SK-N-SH (cell line): ENCODE measurements around the gene FBXO36. TPM values are rescaled to one million over a fixed set of nuclear protein-coding genes. Genes with fewer than 3 reads are reported as not detected.

Experiments used
- CTCF ChIA-PET: fragments of 300-600, 350-600 bp; formaldehyde crosslinking; extraction: SDS; loops from one replicate; lab custom pipeline; 2021; lab: Yijun Ruan, JAX
- POLR2A ChIA-PET: fragments of 350-600 bp; sonication (Branson Sonifier 250); formaldehyde crosslinking; extraction: SDS; loops from one replicate; lab custom pipeline; 2020; ENCODE audit warnings: antibody characterized with exemption, inconsistent platforms; lab: Yijun Ruan, JAX
- DNase-seq: peaks from one replicate; pipeline ENCODE4 v3.0.0; 2012
- H2AFZ ChIP-seq: fragments of 200-600 bp; sonication (generic); 2 replicates; pipeline ENCODE4 v1.8.1; 2016; ENCODE audit warnings: antibody characterized with exemption, mild to moderate bottlenecking, low read depth
- H3F3A ChIP-seq: fragments of 200-600 bp; sonication (generic); replicated peaks from 2 replicates; pipeline ENCODE3; 2016; ENCODE audit warnings: antibody characterized with exemption, mild to moderate bottlenecking; ENCODE audit not compliant: insufficient read depth
- H3K27ac ChIP-seq, 2 experiments: fragments of 200-500 bp in 1 of 2; fragments of 200-600 bp in 1 of 2; sonication (Bioruptor generic) in 1 of 2; sonication (generic), shearing (Covaris generic) in 1 of 2; 2 replicates each; pipeline versions ENCODE4 v1.5.1 to v1.6.1; 2014 to 2016; ENCODE audit warnings: low read depth in 2 of 2, inconsistent platforms in 1 of 2, low read length in 1 of 2, mild to moderate bottlenecking in 1 of 2, mixed read lengths in 1 of 2
- H3K27me3 ChIP-seq: fragments of 200-600 bp; sonication (generic), shearing (Covaris generic); 2 replicates; pipeline ENCODE4 v1.6.1; 2016; ENCODE audit warnings: mixed run types; ENCODE audit not compliant: insufficient read depth
- H3K36me3 ChIP-seq, 2 experiments: fragments of 200-500 bp in 1 of 2; fragments of 200-600 bp in 1 of 2; sonication (Bioruptor generic) in 1 of 2; sonication (generic) in 1 of 2; replicated peaks in 1 of 2; 2 replicates each; pipeline versions ENCODE3 to v1.5.1; 2014 to 2016; ENCODE audit warnings: low read length in 1 of 2, mild to moderate bottlenecking in 1 of 2; ENCODE audit not compliant: insufficient read depth in 2 of 2, control insufficient read depth in 1 of 2
- H3K4me1 ChIP-seq, 2 experiments: fragments of 200-500 bp in 1 of 2; fragments of 200-600 bp in 1 of 2; sonication (Bioruptor generic) in 1 of 2; sonication (generic), shearing (Covaris generic) in 1 of 2; 2 replicates each; pipeline versions ENCODE4 v1.5.1 to v1.6.1; 2014 to 2016; ENCODE audit warnings: low read depth in 1 of 2, low read length in 1 of 2, mixed run types in 1 of 2; ENCODE audit not compliant: insufficient read depth in 2 of 2, control insufficient read depth in 1 of 2
- H3K4me2 ChIP-seq: fragments of 200-600 bp; sonication (generic), shearing (Covaris generic); 2 replicates; pipeline ENCODE4 v1.6.1; 2017; ENCODE audit warnings: mixed run types
- H3K4me3 ChIP-seq, 2 experiments: fragments of 200-500 bp in 1 of 2; fragments of 200-600 bp in 1 of 2; sonication (Bioruptor generic) in 1 of 2; sonication (generic), shearing (Covaris generic) in 1 of 2; 2 replicates each; pipeline versions ENCODE4 v1.5.1 to v1.8.1; 2014 to 2016; ENCODE audit warnings: low read depth in 2 of 2, inconsistent platforms in 1 of 2, low read length in 1 of 2, mild to moderate bottlenecking in 1 of 2, mixed read lengths in 1 of 2, moderate library complexity in 1 of 2
- H3K79me2 ChIP-seq: fragments of 200-600 bp; sonication (generic); 2 replicates; pipeline ENCODE4 v1.8.1; 2017; ENCODE audit warnings: mild to moderate bottlenecking; ENCODE audit not compliant: insufficient read depth
- H3K9ac ChIP-seq: fragments of 200-600 bp; sonication (generic); 2 replicates; pipeline ENCODE4 v1.6.1; 2017; ENCODE audit warnings: mixed run types
- H3K9me2 ChIP-seq: fragments of 200-600 bp; sonication (generic); 2 replicates; pipeline ENCODE4 v1.6.1; 2017; ENCODE audit warnings: mixed run types
- H3K9me3 ChIP-seq: fragments of 200-600 bp; sonication (generic); 2 replicates; pipeline ENCODE4 v1.6.1; 2017; ENCODE audit warnings: mixed run types, mild to moderate bottlenecking, moderate library complexity
- H4K20me1 ChIP-seq: fragments of 200-600 bp; sonication (generic); 2 replicates; pipeline ENCODE4 v1.6.1; 2017; ENCODE audit warnings: mild to moderate bottlenecking, mixed run types; ENCODE audit not compliant: insufficient read depth
- CTCF ChIP-seq: fragments of 200-600 bp; sonication (generic); IDR thresholded peaks from 2 replicates; pipeline ENCODE4 v1.6.1; 2017; ENCODE audit warnings: antibody characterized with exemption, mild to moderate bottlenecking, moderate library complexity
- FOXJ3 ChIP-seq: sonication (generic); formaldehyde crosslinking; IDR thresholded peaks from 2 replicates; pipeline ENCODE4 v1.5.1; 2020; ENCODE audit warnings: mild to moderate bottlenecking, missing genetic modification reagents
- MEF2A ChIP-seq: IDR thresholded peaks from 2 replicates; pipeline ENCODE4 v1.4.0; 2012; ENCODE audit warnings: low read depth, borderline replicate concordance
- MXI1 ChIP-seq: IDR thresholded peaks from 2 replicates; pipeline ENCODE4 v1.6.1; 2012; ENCODE audit warnings: mild to moderate bottlenecking, low read depth, low read length, improper control_type of control experiment
- NRF1 ChIP-seq: IDR thresholded peaks from 2 replicates; pipeline ENCODE4 v1.6.1; 2012; ENCODE audit warnings: low read depth, mild to moderate bottlenecking, low read length
- RCOR1 ChIP-seq: fragments of 150-350 bp; IDR thresholded peaks from 2 replicates; pipeline ENCODE4 v1.6.1; 2017; ENCODE audit warnings: antibody characterized with exemption, low read length
- RFX5 ChIP-seq: IDR thresholded peaks from 2 replicates; pipeline ENCODE4 v1.6.1; 2012; ENCODE audit warnings: mild to moderate bottlenecking, improper control_type of control experiment, low read length
- SMC3 ChIP-seq: IDR thresholded peaks from 2 replicates; pipeline ENCODE4 v1.6.1; 2012; ENCODE audit warnings: low read depth, low read length, improper control_type of control experiment
- TAF1 ChIP-seq: IDR thresholded peaks from 2 replicates; pipeline ENCODE4 v1.6.1; 2012; ENCODE audit warnings: low read depth, mild to moderate bottlenecking, low read length, moderate library complexity, borderline replicate concordance
- USF2 ChIP-seq: fragments of 150-350 bp; IDR thresholded peaks from 2 replicates; pipeline ENCODE4 v1.6.1; 2017; ENCODE audit warnings: antibody characterized with exemption, low read length, low read depth, borderline replicate concordance
- YY1 ChIP-seq: IDR thresholded peaks from 2 replicates; pipeline ENCODE4 v1.4.0; 2012; ENCODE audit warnings: low read depth, mild to moderate bottlenecking
- WGBS: methylation state at CpG from one replicate; pipeline ENCODE4 v1.1.6; 2017; ENCODE audit warnings: low lambda C conversion rate; 5-methylcytosine and 5-hydroxymethylcytosine counted together
- polyA plus RNA-seq, 3 experiments: library from polyadenylated mRNA; depleted of rRNA; stranded (reverse); fragments of >200 nt; gene quantifications; 2 replicates each; pipeline ENCODE4 v1.2.3, GENCODE V29; 2012
- TF ChIP-seq, protein P1 (sequence below): IDR thresholded peaks from 2 replicates; pipeline ENCODE4 v1.4.0; 2012; ENCODE audit warnings: low read depth
- TF ChIP-seq, protein P2 (sequence below): IDR thresholded peaks from 2 replicates; pipeline ENCODE4 v1.4.0; 2012; ENCODE audit warnings: low read depth, borderline replicate concordance

FBXO36 gene
- polyA plus RNA-seq, 1 of the 3 experiments (the other 2 are of a cell fraction) = 3.9 TPM

DNA sequence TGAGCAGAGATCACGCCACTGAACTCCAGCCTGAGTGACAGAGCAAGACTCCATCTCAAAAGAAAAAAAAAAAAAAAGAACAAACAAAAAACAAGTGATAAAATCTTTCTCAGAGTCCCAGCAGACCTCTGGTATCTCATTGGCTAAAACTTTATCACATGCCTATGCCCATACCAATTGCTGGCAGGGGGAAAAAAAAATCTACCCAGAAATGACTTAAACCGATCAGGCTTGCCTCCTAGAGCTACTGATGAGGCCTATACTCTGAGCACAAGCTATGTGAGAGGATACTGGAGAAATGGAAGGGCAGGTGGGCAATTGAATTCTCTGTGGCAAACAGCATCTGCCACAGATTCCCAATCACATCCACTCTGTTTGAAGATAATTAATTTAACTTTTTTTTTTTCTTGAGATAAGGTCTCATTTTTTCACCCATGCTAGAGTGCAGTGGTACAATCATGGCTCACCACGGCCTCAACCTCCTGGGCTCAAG, 49.0 kb downstream of the FBXO36 start (continued):
- TF ChIP-seq MXI1 = no peak
- TF ChIP-seq NRF1 = no peak
- TF ChIP-seq RFX5 = no peak
- TF ChIP-seq SMC3 = no peak
- no peak for TF ChIP-seq FOXJ3 (CRISPR knock-in tag)
- TF ChIP-seq RCOR1 = no peak
- no peak for TF ChIP-seq YY1
- TF ChIP-seq MEF2A = no peak
- no peak for TF ChIP-seq USF2
- TF ChIP-seq CTCF = no peak
- TF ChIP-seq, protein P1, sequence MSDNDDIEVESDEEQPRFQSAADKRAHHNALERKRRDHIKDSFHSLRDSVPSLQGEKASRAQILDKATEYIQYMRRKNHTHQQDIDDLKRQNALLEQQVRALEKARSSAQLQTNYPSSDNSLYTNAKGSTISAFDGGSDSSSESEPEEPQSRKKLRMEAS = no peak
- no peak for TF ChIP-seq TAF1

DNA sequence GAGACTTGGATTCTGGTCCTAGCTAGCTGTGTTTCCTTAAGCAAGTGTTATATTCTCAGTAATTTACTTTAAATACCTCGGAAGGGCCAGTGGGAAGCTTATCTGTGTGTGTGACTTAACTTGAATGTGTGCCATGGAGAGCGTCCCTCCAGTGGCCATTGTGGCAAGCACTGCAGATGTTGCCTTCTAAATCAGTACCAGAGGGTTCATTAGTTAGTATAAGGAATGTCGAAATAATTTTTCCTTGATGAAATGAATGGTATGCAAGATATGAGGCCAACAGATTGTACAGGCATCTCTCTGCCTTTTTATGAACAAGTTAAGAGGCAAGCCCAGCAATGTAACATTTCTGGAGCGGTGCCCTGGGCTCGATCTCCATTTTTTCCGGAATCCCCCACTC, 52.0 kb downstream of the FBXO36 start:
- Histone ChIP-seq H3K9me2 (no peaks in the 10 kb centered on the region), H3K9ac (no peak overlapping the region), H3K79me2 (no peaks in the 10 kb centered on the region), H3K27ac (no peak overlapping the region; a peak in 1 of 4 replicates), H2AFZ (no peak overlapping the region), H3K4me2 (no peak overlapping the region), H3K4me3 (no peak overlapping the region), H4K20me1 (no peaks in the 10 kb centered on the region), H3K4me1 (peaks cover 0 to 5% of the 10 kb centered on the region in 2 experiments; a peak in 1 of 4 replicates), H3K36me3 (no peaks in the 10 kb centered on the region), H3K27me3 (no peaks in the 10 kb centered on the region), H3F3A (no peaks in the 10 kb centered on the region), H3K9me3 (no peaks in the 10 kb centered on the region)
- TF ChIP-seq, protein P2, sequence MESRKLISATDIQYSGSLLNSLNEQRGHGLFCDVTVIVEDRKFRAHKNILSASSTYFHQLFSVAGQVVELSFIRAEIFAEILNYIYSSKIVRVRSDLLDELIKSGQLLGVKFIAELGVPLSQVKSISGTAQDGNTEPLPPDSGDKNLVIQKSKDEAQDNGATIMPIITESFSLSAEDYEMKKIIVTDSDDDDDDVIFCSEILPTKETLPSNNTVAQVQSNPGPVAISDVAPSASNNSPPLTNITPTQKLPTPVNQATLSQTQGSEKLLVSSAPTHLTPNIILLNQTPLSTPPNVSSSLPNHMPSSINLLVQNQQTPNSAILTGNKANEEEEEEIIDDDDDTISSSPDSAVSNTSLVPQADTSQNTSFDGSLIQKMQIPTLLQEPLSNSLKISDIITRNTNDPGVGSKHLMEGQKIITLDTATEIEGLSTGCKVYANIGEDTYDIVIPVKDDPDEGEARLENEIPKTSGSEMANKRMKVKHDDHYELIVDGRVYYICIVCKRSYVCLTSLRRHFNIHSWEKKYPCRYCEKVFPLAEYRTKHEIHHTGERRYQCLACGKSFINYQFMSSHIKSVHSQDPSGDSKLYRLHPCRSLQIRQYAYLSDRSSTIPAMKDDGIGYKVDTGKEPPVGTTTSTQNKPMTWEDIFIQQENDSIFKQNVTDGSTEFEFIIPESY = no peak
- TF ChIP-seq SMC3 (no peak), CTCF (peak; percentile 35)
- CTCF ChIA-PET = interaction anchor here (1.0 kb wide), 1 partner anchor 173 kb away, joined by 3 read pairs; no protein-coding TSS in a partner anchor
- POLR2A ChIA-PET = no interaction called here
- 77% methylated on average over 6 of the region's 6 CpGs for WGBS
- no peak for DNase-seq
